ENCODE results near the gene OR13C4.

- TF ChIP-seq POLR2A (IDR thresholded peaks at IDR 0.05; ENCODE audit: low read length), result no peak
- no peak for TF ChIP-seq GATA1 (IDR thresholded peaks at IDR 0.05; ENCODE audit: low read depth, low read length)
These were observed 48.4 kb upstream of the OR13C4 start for GRCh38 chr9:104575456-104575855.
